ENCODE measurements around the gene FAM43A.

The FAM43A gene

DNA sequence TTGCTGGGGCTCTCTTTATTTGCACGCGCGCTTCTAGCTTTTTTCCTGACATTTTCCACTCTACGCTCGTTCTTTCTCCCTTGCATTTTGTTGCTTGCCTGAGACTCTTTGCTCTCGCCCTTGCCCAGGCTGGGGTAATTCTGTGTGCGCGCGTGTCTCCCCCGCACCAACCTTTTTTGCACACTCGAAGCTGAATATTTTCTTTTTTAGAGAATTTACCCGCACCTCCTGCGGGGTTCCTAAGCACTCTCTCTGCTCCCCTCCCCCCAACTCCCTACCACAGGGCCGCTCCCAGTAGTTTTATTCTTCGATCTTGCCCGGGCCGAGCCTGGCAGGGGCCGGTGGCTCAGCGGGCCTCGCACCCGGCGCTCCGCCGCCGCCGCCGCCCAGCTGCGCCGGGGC, 732 bp downstream of the FAM43A start:
- H3K4me3 ChIP-seq (ENCODE audit: low read depth, low read length), result peak overlapping the region; percentile 84
- no peak for TF ChIP-seq CTCF (IDR thresholded peaks at IDR 0.05; ENCODE audit: low read depth, low read length)

DNA sequence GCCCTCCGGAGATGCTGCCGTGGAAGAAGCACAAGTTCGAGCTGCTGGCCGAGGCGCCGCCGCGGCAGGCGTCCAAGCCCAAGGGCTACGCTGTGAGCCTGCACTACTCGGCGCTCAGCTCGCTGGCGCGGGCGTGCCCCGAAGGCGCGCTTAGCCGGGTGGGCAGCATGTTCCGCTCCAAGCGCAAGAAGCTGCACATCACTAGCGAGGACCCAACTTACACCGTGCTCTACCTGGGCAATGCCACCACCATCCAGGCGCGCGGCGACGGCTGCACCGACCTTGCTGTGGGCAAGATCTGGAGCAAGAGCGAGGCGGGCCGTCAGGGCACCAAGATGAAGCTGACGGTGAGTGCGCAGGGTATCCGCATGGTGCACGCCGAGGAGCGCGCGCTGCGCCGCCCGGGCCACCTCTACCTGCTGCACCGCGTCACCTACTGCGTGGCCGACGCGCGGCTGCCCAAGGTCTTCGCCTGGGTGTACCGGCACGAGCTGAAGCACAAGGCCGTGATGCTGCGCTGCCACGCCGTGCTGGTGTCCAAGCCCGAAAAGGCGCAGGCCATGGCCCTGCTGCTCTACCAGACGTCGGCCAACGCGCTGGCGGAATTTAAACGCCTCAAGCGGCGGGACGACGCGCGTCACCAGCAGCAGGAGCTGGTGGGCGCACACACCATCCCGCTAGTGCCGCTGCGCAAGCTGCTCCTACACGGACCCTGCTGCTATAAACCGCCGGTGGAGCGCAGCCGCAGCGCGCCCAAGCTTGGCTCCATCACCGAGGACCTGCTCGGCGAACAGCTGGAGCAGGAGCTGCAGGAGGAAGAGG, 1.3 kb downstream of the FAM43A start:
- H3K4me3 ChIP-seq (ENCODE audit: low read depth, low read length), result peak overlapping the region; percentile 84
- TF ChIP-seq CTCF (IDR thresholded peaks at IDR 0.05; ENCODE audit: low read depth, low read length), result no peak

DNA sequence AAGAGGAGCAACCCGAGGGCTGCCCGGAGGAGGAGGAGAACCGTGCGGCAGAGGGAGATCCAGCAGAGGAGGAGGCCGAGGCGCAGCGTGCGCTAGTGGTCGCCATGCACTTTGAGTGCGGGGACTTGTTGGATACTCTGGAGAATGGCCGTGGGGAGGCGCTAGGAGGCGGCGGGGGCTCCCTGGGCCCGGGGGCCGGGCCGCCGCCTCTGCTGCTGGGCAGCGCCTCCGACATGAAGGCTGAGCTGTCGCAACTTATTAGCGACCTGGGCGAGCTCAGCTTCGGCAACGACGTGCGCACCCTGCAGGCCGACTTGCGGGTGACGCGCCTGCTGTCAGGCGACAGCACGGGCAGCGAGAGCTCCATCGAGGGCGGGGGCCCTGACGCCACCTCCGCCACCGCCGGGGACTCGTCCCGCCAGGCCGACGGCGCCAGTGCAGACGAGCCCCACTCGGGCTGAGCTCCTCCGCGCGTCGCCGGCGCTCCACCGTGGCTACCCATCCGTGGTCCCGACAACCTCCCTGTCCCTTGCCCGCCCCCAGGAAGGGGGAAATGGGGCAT, 2.0 kb downstream of the FAM43A start:
- TF ChIP-seq CTCF (IDR thresholded peaks at IDR 0.05; ENCODE audit: low read depth, low read length), result no peak; the same call in 1 of the 2 replicates
- H3K4me3 ChIP-seq (ENCODE audit: low read depth, low read length), result peak overlapping the region; percentile 84

DNA sequence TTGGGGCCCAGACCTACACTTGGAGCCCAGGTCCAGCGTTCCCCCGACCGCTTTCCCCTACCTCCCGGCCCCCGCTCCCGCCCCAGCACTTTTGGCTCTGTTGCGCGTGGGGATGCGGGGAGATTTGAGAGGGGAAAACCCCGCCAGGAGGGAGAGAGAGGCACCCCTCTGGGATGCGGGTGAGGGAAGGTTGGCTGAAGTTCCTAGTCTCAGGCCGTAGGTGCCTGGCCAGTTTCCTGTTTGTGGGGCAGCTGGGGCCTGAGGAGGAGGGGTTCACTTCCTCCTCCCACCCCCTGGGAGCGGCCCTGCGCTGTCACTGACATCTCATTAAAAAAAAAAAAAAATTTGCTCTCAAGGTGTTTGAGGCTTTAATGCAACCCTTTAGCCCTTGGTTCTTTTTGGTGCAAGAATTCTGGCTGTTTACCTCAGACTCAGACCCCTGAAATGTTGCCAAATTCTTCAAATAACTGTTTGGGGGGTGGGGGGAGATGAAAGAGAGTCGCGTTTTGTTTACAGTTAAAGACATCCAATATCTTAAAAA, 2.6 kb downstream of the FAM43A start:
- peak overlapping the region; percentile 84 for H3K4me3 ChIP-seq (ENCODE audit: low read depth, low read length)

GRCh38 chr3:194688946-194689345, 3.3 kb downstream of the FAM43A start:
- H3K4me3 ChIP-seq (ENCODE audit: low read depth, low read length), result peak overlapping the region; percentile 84
- TF ChIP-seq CTCF (IDR thresholded peaks at IDR 0.05; ENCODE audit: low read depth, low read length), result no peak

More for the DNA sequence above, 2.6 kb downstream of the FAM43A start:
- no peak for TF ChIP-seq CTCF (IDR thresholded peaks at IDR 0.05; ENCODE audit: low read depth, low read length)

- no peak for TF ChIP-seq CTCF (IDR thresholded peaks at IDR 0.05; ENCODE audit: low read depth, low read length)
- H3K4me3 ChIP-seq (ENCODE audit: low read depth, low read length), result peak overlapping the region; percentile 21
Observed at GRCh38 chr3:194689493-194689944, 3.8 kb downstream of the FAM43A start.

All from WI38 (cell line).